Mesendoderm (in vitro differentiated cells): ENCODE results near the gene ZNF248.

Experiments used
- DNase-seq: peaks from one replicate; pipeline ENCODE4 v3.0.0; 2013
- H2AK5ac ChIP-seq: 2 replicates; pipeline ENCODE4 v1.6.1; 2013; ENCODE audit warnings: low read length, inconsistent platforms
- H2BK120ac ChIP-seq: 2 replicates; pipeline ENCODE4 v1.6.1; 2013; ENCODE audit warnings: low read depth, mild to moderate bottlenecking, low read length, moderate library complexity, mixed read lengths
- H2BK15ac ChIP-seq: replicated peaks from 2 replicates; pipeline ENCODE4 v1.6.1; 2013; ENCODE audit warnings: low read depth, mild to moderate bottlenecking, moderate library complexity
- H2BK5ac ChIP-seq: 2 replicates; pipeline ENCODE4 v1.6.1; 2013; ENCODE audit warnings: low read length, inconsistent platforms
- H3K18ac ChIP-seq: 2 replicates; pipeline ENCODE4 v1.6.1; 2013; ENCODE audit warnings: mild to moderate bottlenecking, low read length, mixed read lengths
- H3K23ac ChIP-seq: one replicate; pipeline ENCODE4 v1.6.1; 2013; ENCODE audit warnings: low read length
- H3K27ac ChIP-seq: 2 replicates; pipeline ENCODE4 v1.5.1; 2013; ENCODE audit warnings: low read depth, mild to moderate bottlenecking, inconsistent platforms, low read length, moderate library complexity
- H3K27me3 ChIP-seq: 2 replicates; pipeline ENCODE4 v1.6.1; 2013; ENCODE audit warnings: low read length, control low read depth, mild to moderate bottlenecking, inconsistent platforms; ENCODE audit not compliant: insufficient read depth, poor library complexity
- H3K36me3 ChIP-seq: 2 replicates; pipeline ENCODE4 v1.6.1; 2013; ENCODE audit warnings: low read length, inconsistent platforms; ENCODE audit not compliant: control insufficient read depth, insufficient read depth
- H3K4ac ChIP-seq: one replicate; pipeline ENCODE4 v1.6.1; 2013; ENCODE audit warnings: low read depth, mild to moderate bottlenecking, low read length, moderate library complexity
- H3K4me1 ChIP-seq: 2 replicates; pipeline ENCODE4 v1.6.1; 2013; ENCODE audit warnings: low read depth, low read length, inconsistent platforms; ENCODE audit not compliant: control insufficient read depth
- H3K4me2 ChIP-seq: 2 replicates; pipeline ENCODE4 v1.6.1; 2013; ENCODE audit warnings: low read length
- H3K4me3 ChIP-seq: 2 replicates; pipeline ENCODE4 v1.5.1; 2013; ENCODE audit warnings: mild to moderate bottlenecking, low read length
- H3K56ac ChIP-seq: one replicate; pipeline ENCODE4 v1.6.1; 2013; ENCODE audit warnings: low read length
- H3K79me1 ChIP-seq: 2 replicates; pipeline ENCODE4 v1.6.1; 2013; ENCODE audit warnings: low read length, inconsistent platforms
- H3K79me2 ChIP-seq: 2 replicates; pipeline ENCODE4 v1.6.1; 2013; ENCODE audit warnings: mild to moderate bottlenecking, low read length; ENCODE audit not compliant: control insufficient read depth, insufficient read depth
- H3K9ac ChIP-seq: 2 replicates; pipeline ENCODE4 v1.6.1; 2013; ENCODE audit warnings: low read length, inconsistent platforms
- H4K5ac ChIP-seq: one replicate; pipeline ENCODE4 v1.6.1; 2013; ENCODE audit warnings: low read length
- H4K8ac ChIP-seq: one replicate; pipeline ENCODE4 v1.6.1; 2013; ENCODE audit warnings: low read depth, mild to moderate bottlenecking, control low read depth, low read length, moderate library complexity
- whole genome bisulfite sequencing: extraction: QIAGEN DNeasy Blood & Tissue Kit; methylation state at CpG from one replicate; pipeline ENCODE4 v1.1.7; 2013; ENCODE audit warnings: low lambda C conversion rate, missing lambda C conversion rate; ENCODE audit not compliant: insufficient coverage; ENCODE audit errors: extremely low coverage; 5-methylcytosine and 5-hydroxymethylcytosine counted together

ZNF248 gene

GRCh38 chr10:37765216-37765615 is 92.2 kb downstream of the ZNF248 start:
- DNase-seq = no peak
- Histone ChIP-seq H3K18ac (no peak overlapping the region), H3K9ac (no peak overlapping the region), H3K27me3 (no peaks in the 10 kb centered on the region), H3K79me2 (no peaks in the 10 kb centered on the region), H2AK5ac (no peak overlapping the region), H2BK5ac (no peak overlapping the region), H2BK15ac (no peak overlapping the region), H3K79me1 (no peaks in the 10 kb centered on the region), H2BK120ac (no peak overlapping the region), H3K4me3 (no peak overlapping the region), H4K5ac (no peak overlapping the region), H3K4ac (no peak overlapping the region), H3K4me2 (no peak overlapping the region), H3K36me3 (no peaks in the 10 kb centered on the region), H3K56ac (no peak overlapping the region), H3K4me1 (no peaks in the 10 kb centered on the region), H4K8ac (no peak overlapping the region), H3K27ac (no peak overlapping the region), H3K23ac (no peak overlapping the region)
- WGBS = no CpG with 5 or more reads among the region's 1 CpG

- no peak overlapping the region for H2BK120ac ChIP-seq
Observed at GRCh38 chr10:37763132-37763531, 94.3 kb downstream of the ZNF248 start.

GRCh38 chr10:37762287-37762686 is 95.1 kb downstream of the ZNF248 start:
- Histone ChIP-seq H2BK15ac (no peak overlapping the region), H3K9ac (no peak overlapping the region), H3K4me3 (no peak overlapping the region), H3K36me3 (no peaks in the 10 kb centered on the region), H2BK5ac (no peak overlapping the region), H3K4me2 (no peak overlapping the region), H3K27ac (no peak overlapping the region), H3K27me3 (no peaks in the 10 kb centered on the region), H2BK120ac (no peak overlapping the region), H3K4ac (no peak overlapping the region), H3K79me1 (no peaks in the 10 kb centered on the region), H3K4me1 (no peaks in the 10 kb centered on the region), H4K5ac (no peak overlapping the region), H3K23ac (no peak overlapping the region), H3K56ac (no peak overlapping the region), H4K8ac (no peak overlapping the region), H2AK5ac (no peak overlapping the region), H3K18ac (no peak overlapping the region), H3K79me2 (no peaks in the 10 kb centered on the region)
- DNase-seq = no peak

More at GRCh38 chr10:37763132-37763531, 94.3 kb downstream of the ZNF248 start:
- Histone ChIP-seq H3K23ac (no peak overlapping the region), H3K56ac (no peak overlapping the region), H3K27me3 (no peaks in the 10 kb centered on the region), H4K8ac (no peak overlapping the region), H3K27ac (no peak overlapping the region), H3K4me1 (no peaks in the 10 kb centered on the region), H3K79me2 (no peaks in the 10 kb centered on the region), H2BK15ac (no peak overlapping the region), H3K18ac (no peak overlapping the region), H3K36me3 (no peaks in the 10 kb centered on the region), H4K5ac (no peak overlapping the region), H3K79me1 (no peaks in the 10 kb centered on the region), H3K4ac (no peak overlapping the region), H3K4me3 (no peak overlapping the region), H3K9ac (no peak overlapping the region), H2AK5ac (no peak overlapping the region), H2BK5ac (no peak overlapping the region), H3K4me2 (no peak overlapping the region)
- peak; percentile 26 for DNase-seq
- WGBS = no CpG with 5 or more reads among the region's 3 CpGs

- H3K79me2 ChIP-seq = no peaks in the 10 kb centered on the region
- H3K4me2 ChIP-seq = no peak overlapping the region
- H4K5ac ChIP-seq = no peak overlapping the region
- H3K18ac ChIP-seq = no peak overlapping the region
- H3K79me1 ChIP-seq = no peaks in the 10 kb centered on the region
- no peak overlapping the region for H2BK15ac ChIP-seq
- no peaks in the 10 kb centered on the region for H3K36me3 ChIP-seq
- H2AK5ac ChIP-seq = no peak overlapping the region
- H4K8ac ChIP-seq = no peak overlapping the region
- no peak overlapping the region for H3K4ac ChIP-seq
- H2BK120ac ChIP-seq = no peak overlapping the region
- DNase-seq = no peak
- no CpG with 5 or more reads among the region's 1 CpG for WGBS
- no peak overlapping the region for H3K23ac ChIP-seq
- H3K27ac ChIP-seq = no peak overlapping the region
- H2BK5ac ChIP-seq = no peak overlapping the region
- no peak overlapping the region for H3K9ac ChIP-seq
- H3K56ac ChIP-seq = no peak overlapping the region
- H3K4me3 ChIP-seq = no peak overlapping the region
- H3K4me1 ChIP-seq = no peaks in the 10 kb centered on the region
- H3K27me3 ChIP-seq = no peaks in the 10 kb centered on the region
Observed at GRCh38 chr10:37760817-37761216, 96.6 kb downstream of the ZNF248 start.

GRCh38 chr10:37758074-37758473 is 99.3 kb downstream of the ZNF248 start:
- Histone ChIP-seq H3K23ac (no peak overlapping the region), H3K4me2 (no peak overlapping the region), H3K79me1 (no peaks in the 10 kb centered on the region), H2BK120ac (no peak overlapping the region), H4K5ac (no peak overlapping the region), H3K4me3 (no peak overlapping the region), H2BK5ac (no peak overlapping the region), H3K9ac (no peak overlapping the region), H3K79me2 (no peaks in the 10 kb centered on the region), H3K27ac (no peak overlapping the region), H4K8ac (no peak overlapping the region), H3K56ac (no peak overlapping the region), H2BK15ac (no peak overlapping the region), H3K4ac (no peak overlapping the region), H3K4me1 (no peaks in the 10 kb centered on the region), H3K18ac (no peak overlapping the region), H3K27me3 (no peaks in the 10 kb centered on the region), H2AK5ac (no peak overlapping the region), H3K36me3 (no peaks in the 10 kb centered on the region)
- DNase-seq = no peak

GRCh38 chr10:37754538-37755323 is 102.7 kb downstream of the ZNF248 start:
- H3K36me3 ChIP-seq = no peaks in the 10 kb centered on the region
- H4K8ac ChIP-seq = no peak overlapping the region
- no peak overlapping the region for H3K27ac ChIP-seq
- H3K4ac ChIP-seq = no peak overlapping the region
- DNase-seq = peak; percentile 11
- H3K79me2 ChIP-seq = no peaks in the 10 kb centered on the region
- H2BK120ac ChIP-seq = no peak overlapping the region
- no peak overlapping the region for H3K4me3 ChIP-seq
- no peak overlapping the region for H4K5ac ChIP-seq
- no peak overlapping the region for H2BK15ac ChIP-seq
- H3K79me1 ChIP-seq = no peaks in the 10 kb centered on the region
- no peak overlapping the region for H3K23ac ChIP-seq
- no peaks in the 10 kb centered on the region for H3K27me3 ChIP-seq
- no peak overlapping the region for H3K4me2 ChIP-seq
- H3K56ac ChIP-seq = no peak overlapping the region
- no peak overlapping the region for H2AK5ac ChIP-seq
- H3K18ac ChIP-seq = no peak overlapping the region
- H3K4me1 ChIP-seq = no peaks in the 10 kb centered on the region
- WGBS = no CpG with 5 or more reads among the region's 2 CpGs
- H3K9ac ChIP-seq = no peak overlapping the region
- H2BK5ac ChIP-seq = no peak overlapping the region
